K562 (cell line): Measurements from ENCODE around the gene CDKN2AIP. TPM values are rescaled to one million over a fixed set of nuclear protein-coding genes. Genes with fewer than 3 reads are reported as not detected.
A peak's percentile ranks its signal among the peaks of the same experiment; 100 is the strongest.

Source experiments
- ATAC-seq: fragments of 200-7000 bp; cut with Tn5 transposase; 3 replicates; pipeline ENCODE4 v1.9.1; 2020; ENCODE audit warnings: moderate library complexity
- BruUV-seq: library from RNA; stranded (reverse); fragments of 400-500 nt; replicated peaks from 2 replicates; lab custom pipeline; 2021; lab: Mats Ljungman, UMichigan
- CTCF ChIA-PET: fragments of 300-600 bp; formaldehyde crosslinking; extraction: SDS; loops from one replicate; lab custom pipeline; 2021; ENCODE audit warnings: low intra/inter-chr PET ratio; lab: Yijun Ruan, JAX
- POLR2A ChIA-PET: fragments of 300-600, 350-650 bp; sonication (Branson Sonifier 250); formaldehyde crosslinking; extraction: SDS; loops from one replicate; lab custom pipeline; 2021; ENCODE audit warnings: antibody characterized with exemption, inconsistent platforms; lab: Yijun Ruan, JAX
- DNase-seq, 4 experiments: peaks; one replicate each; pipeline versions ENCODE4 v3.0.0 to v3.0.0-alpha.2; 2011 to 2018; ENCODE audit warnings: low spot score in 3 of 4, mixed read lengths in 3 of 4; ENCODE audit errors: extremely low read depth in 1 of 4
- FAIRE-seq: peaks from 2 replicates; lab custom pipeline; 2011; peaks lifted over from hg19 to GRCh38; lab: Jason Lieb, UNC
- H2AFZ ChIP-seq: 2 replicates; pipeline ENCODE4 v1.6.0; 2011; ENCODE audit warnings: low read depth, low read length, control low read depth, inconsistent platforms
- H3K27ac ChIP-seq: fragments of 200-600 bp; 3 replicates; pipeline ENCODE4 v1.8.0; 2011; ENCODE audit warnings: low read depth, mild to moderate bottlenecking, control low read depth, inconsistent platforms, low read length, moderate library complexity, mixed read lengths; ENCODE audit errors: extremely low read depth
- H3K27me3 ChIP-seq, 2 experiments: fragments of 300-600 bp in 1 of 2; 2 replicates in 1 of 2; 3 replicates in 1 of 2; pipeline versions ENCODE4 v1.6.0 to v1.8.0; 2011; ENCODE audit warnings: inconsistent platforms in 2 of 2, low read length in 2 of 2, mild to moderate bottlenecking in 1 of 2, mixed read lengths in 1 of 2, moderate library complexity in 1 of 2; ENCODE audit not compliant: control insufficient read depth in 2 of 2, insufficient read depth in 2 of 2
- H3K36me3 ChIP-seq: fragments of 300-600 bp; 3 replicates; pipeline ENCODE4 v1.8.0; 2011; ENCODE audit warnings: mild to moderate bottlenecking, low read length, inconsistent platforms; ENCODE audit not compliant: control insufficient read depth, insufficient read depth
- H3K4me1 ChIP-seq, 2 experiments: fragments of 200-600 bp in 1 of 2; replicated peaks in 1 of 2; 2 replicates in 1 of 2; 3 replicates in 1 of 2; pipeline versions ENCODE4 v1.5.1 to v1.8.0; 2011; ENCODE audit warnings: inconsistent platforms in 2 of 2, low read length in 2 of 2, mild to moderate bottlenecking in 1 of 2, mixed read lengths in 1 of 2, moderate library complexity in 1 of 2; ENCODE audit not compliant: control insufficient read depth in 2 of 2, insufficient read depth in 2 of 2
- H3K4me2 ChIP-seq: 2 replicates; pipeline ENCODE4 v1.6.1; 2011; ENCODE audit warnings: low read length, control low read depth, inconsistent platforms, mixed read lengths; ENCODE audit not compliant: insufficient read depth
- H3K4me3 ChIP-seq: fragments of 200-600 bp; sonication (generic), shearing (Covaris generic); 2 replicates; pipeline ENCODE4 v1.5.1; 2016; ENCODE audit warnings: control low read depth, inconsistent platforms
- H3K79me2 ChIP-seq: fragments of 200-600 bp; 3 replicates; pipeline ENCODE4 v1.8.0; 2011; ENCODE audit warnings: low read length, inconsistent platforms; ENCODE audit not compliant: control insufficient read depth, insufficient read depth
- H3K9ac ChIP-seq, 2 experiments: 2 replicates each; pipeline versions ENCODE4 v1.6.0 to v1.6.1; 2011; ENCODE audit warnings: low read depth in 2 of 2, low read length in 2 of 2, control low read depth in 1 of 2, inconsistent platforms in 1 of 2, mild to moderate bottlenecking in 1 of 2, mixed read lengths in 1 of 2; ENCODE audit not compliant: insufficient read depth in 1 of 2
- H3K9me1 ChIP-seq: one replicate; pipeline ENCODE4 v1.6.0; 2011; ENCODE audit warnings: inconsistent platforms, mild to moderate bottlenecking, low read length, moderate library complexity; ENCODE audit not compliant: control insufficient read depth, insufficient read depth
- H3K9me3 ChIP-seq: replicated peaks from 2 replicates; pipeline ENCODE4 v1.5.1; 2011; ENCODE audit warnings: low read depth, low read length, inconsistent platforms; ENCODE audit not compliant: control insufficient read depth, insufficient read depth
- H4K20me1 ChIP-seq: replicated peaks from 2 replicates; pipeline ENCODE4 v1.6.1; 2011; ENCODE audit warnings: low read length, inconsistent platforms, mixed read lengths; ENCODE audit not compliant: control insufficient read depth, insufficient read depth
- BRD9 ChIP-seq: fragments of 450-650 bp; IDR thresholded peaks from 2 replicates; pipeline ENCODE4 v1.6.1; 2018; ENCODE audit warnings: low read depth; ENCODE audit not compliant: partially characterized antibody
- CBX8 ChIP-seq: fragments of 200-600 bp; sonication (generic); IDR thresholded peaks from 2 replicates; pipeline ENCODE4 v1.6.1; 2012; ENCODE audit warnings: borderline replicate concordance, mixed run types, low read depth, mild to moderate bottlenecking, moderate library complexity, mixed read lengths, low read length, control low read depth, inconsistent platforms; ENCODE audit not compliant: poor library complexity, severe bottlenecking; ENCODE audit errors: extremely low read depth
- ESRRA ChIP-seq: fragments of 450-650 bp; IDR thresholded peaks from 2 replicates; pipeline ENCODE4 v1.6.1; 2014; ENCODE audit warnings: low read depth, mild to moderate bottlenecking, moderate library complexity, borderline replicate concordance
- ETS1 ChIP-seq: conservative IDR thresholded peaks from 2 replicates; pipeline ENCODE4 v1.6.1; 2011; ENCODE audit warnings: low read depth, mild to moderate bottlenecking, low read length; ENCODE audit not compliant: control insufficient read depth
- MECOM ChIP-seq: fragments of 250-450 bp; sonication (Bioruptor Pico); IDR thresholded peaks from 2 replicates; pipeline ENCODE4 v1.8.0; 2022; ENCODE audit warnings: inconsistent platforms
- NUFIP1 ChIP-seq: fragments of 450-650 bp; IDR thresholded peaks from 2 replicates; pipeline ENCODE4 v1.6.1; 2018; ENCODE audit not compliant: partially characterized antibody
- RBBP5 ChIP-seq: fragments of 200-600 bp; sonication (generic); IDR thresholded peaks from 2 replicates; pipeline ENCODE4 v1.6.1; 2012; ENCODE audit warnings: borderline replicate concordance, mild to moderate bottlenecking, low read length, control low read depth, inconsistent platforms; ENCODE audit not compliant: insufficient read depth, poor library complexity, severe bottlenecking
- SIN3B ChIP-seq: fragments of 450-650 bp; IDR thresholded peaks from 2 replicates; pipeline ENCODE4 v1.6.1; 2017; ENCODE audit warnings: low read depth, mild to moderate bottlenecking, moderate library complexity
- XRCC5 ChIP-seq: fragments of 200-400 bp; formaldehyde crosslinking; IDR thresholded peaks from 2 replicates; pipeline ENCODE4 v1.6.1; 2017; ENCODE audit warnings: low read depth, mild to moderate bottlenecking, low read length
- ZNF311 ChIP-seq: fragments of 250-450 bp; sonication (Bioruptor Pico); IDR thresholded peaks from 2 replicates; pipeline ENCODE4 v1.4.0; 2020; ENCODE audit warnings: mild to moderate bottlenecking, moderate library complexity
- ZNF584 ChIP-seq: fragments of 200-800 bp; sonication (Bioruptor generic); IDR thresholded peaks from 2 replicates; pipeline ENCODE4 v1.6.1; 2016; ENCODE audit warnings: low read depth, mild to moderate bottlenecking, missing genetic modification characterization, missing compliant biosample characterization
- WGBS: fragments of 100-300 bp; shearing (Covaris generic); methylation state at CpG from one replicate; pipeline ENCODE4 v1.1.6; 2016; ENCODE audit warnings: low coverage, mixed read lengths; ENCODE audit not compliant: insufficient coverage; ENCODE audit errors: missing lambda C conversion rate; 5-methylcytosine and 5-hydroxymethylcytosine counted together
- in situ Hi-C: fragments of 300-500 bp; cut with MboI; formaldehyde crosslinking; loops from 4 replicates; pipeline ENCODE4 v1.15.0; 2018; ENCODE audit warnings: inconsistent platforms, mixed read lengths
- intact Hi-C: fragments of 100-400 bp; cut with micrococcal nuclease; formaldehyde crosslinking; loops from 2 replicates; pipeline ENCODE4 v1.14.2; 2022
- polyA plus RNA-seq, 8 experiments: library from polyadenylated mRNA; depleted of rRNA in 4 of 8; stranded (reverse) in 5 of 8; unstranded in 3 of 8; fragments of >200 nt; fragmentation: Nextera tagmentation in 2 of 8; fragmentation: Illumina TruSeq in 1 of 8; extraction: Ambion mirVana in 2 of 8; extraction: Trizol in 1 of 8; gene quantifications; 2 replicates each; pipeline versions ENCODE4 v1.2.1 to v1.2.3, GENCODE V29; 2011 to 2014; ENCODE audit warnings: inconsistent platforms in 1 of 8, missing spikeins in 1 of 8
- total RNA-seq, 7 experiments: library from RNA; depleted of rRNA in 6 of 7; stranded (reverse); fragments of >200 nt in 6 of 7; fragmentation: Illumina TruSeq in 2 of 7; extraction: Trizol in 2 of 7; gene quantifications; 2 replicates each; pipeline versions ENCODE4 v1.2.1 to v1.2.3, GENCODE V29; 2011 to 2021; ENCODE audit warnings: low replicate concordance in 1 of 7

Gene CDKN2AIP
- total and polyA plus RNA-seq, 9 of the 15 experiments (the other 6 are each of a cell fraction or from before 2014, with no cell fraction given): 5.9 to 22.0 (median 19.7) TPM

GRCh38 chr4:183400035-183400434, 44.4 kb upstream of the CDKN2AIP start:
- no peaks in the 10 kb centered on the region for H3K9me3 ChIP-seq
- intact Hi-C loops: no loop called here

GRCh38 chr4:183401473-183401872, 43.0 kb upstream of the CDKN2AIP start:
- Histone ChIP-seq H3K9ac (no peak overlapping the region), H2AFZ (no peak overlapping the region), H3K4me3 (no peak overlapping the region), H4K20me1 (no peaks in the 10 kb centered on the region), H3K36me3 (no peaks in the 10 kb centered on the region), H3K4me1 (peaks cover 25 to 33% of the 10 kb centered on the region in 2 experiments), H3K9me3 (no peaks in the 10 kb centered on the region), H3K27me3 (no peaks in the 10 kb centered on the region), H3K79me2 (no peaks in the 10 kb centered on the region), H3K9me1 (no peaks in the 10 kb centered on the region), H3K4me2 (no peak overlapping the region), H3K27ac (no peak overlapping the region)
- intact Hi-C loops: no loop called here
- ChIA-PET POLR2A (interaction anchor here (1.6 kb wide), 1 partner anchor 14 kb away, joined by 4 read pairs; no protein-coding TSS in a partner anchor), CTCF (no interaction called here)
- 41% methylated on average over 4 of the region's 4 CpGs for WGBS
- no peak for FAIRE-seq
- ATAC-seq: no peak
- no peak for DNase-seq
- TF ChIP-seq MECOM (CRISPR knock-in tag): no peak
- TF ChIP-seq SIN3B: no peak
- TF ChIP-seq BRD9: no peak
- no peak for TF ChIP-seq RBBP5
- TF ChIP-seq ETS1: no peak
- no peak for TF ChIP-seq ESRRA
- TF ChIP-seq ZNF584 (CRISPR knock-in tag): no peak
- TF ChIP-seq NUFIP1: no peak
- TF ChIP-seq XRCC5: no peak
- TF ChIP-seq ZNF311 (CRISPR knock-in tag): no peak
- BruUV-seq: no TSS peak
- in situ Hi-C loops: loop anchor here (10.0 kb wide), 2 partner anchors 127 to 327 kb away; no protein-coding TSS in a partner anchor

More at GRCh38 chr4:183400035-183400434, 44.4 kb upstream of the CDKN2AIP start:
- Histone ChIP-seq H3K36me3 (no peaks in the 10 kb centered on the region), H3K9me1 (no peaks in the 10 kb centered on the region), H4K20me1 (no peaks in the 10 kb centered on the region), H3K4me1 (peaks cover 27 to 44% of the 10 kb centered on the region in 2 experiments), H2AFZ (peak overlapping the region; percentile 92), H3K4me2 (no peak overlapping the region), H3K79me2 (no peaks in the 10 kb centered on the region), H3K4me3 (no peak overlapping the region), H3K27me3 (no peaks in the 10 kb centered on the region), H3K9ac (no peak overlapping the region), H3K27ac (no peak overlapping the region)
- 78% methylated on average over 3 of the region's 5 CpGs for WGBS
- ATAC-seq: no peak
- in situ Hi-C loops: loop anchor here (10.0 kb wide), 2 partner anchors 125 to 325 kb away; no protein-coding TSS in a partner anchor
- TF ChIP-seq CBX8: no peak
- FAIRE-seq: no peak
- BruUV-seq: no TSS peak
- CTCF ChIA-PET: no interaction called here
- POLR2A ChIA-PET: no interaction called here
- no peak for DNase-seq
